K562 treated with DMSO at 1 percent for 12 hours (cell line): ENCODE results near the gene TMEM129. TPM values are rescaled to one million over a fixed set of nuclear protein-coding genes. Genes with fewer than 3 reads are reported as not detected.

Experiments
- total RNA-seq: library from RNA; unstranded; fragments of 300-600 nt; gene quantifications from 2 replicates; pipeline ENCODE4 v1.2.3, GENCODE V29; 2022; ENCODE audit not compliant: insufficient read depth

TMEM129 gene, protein sequence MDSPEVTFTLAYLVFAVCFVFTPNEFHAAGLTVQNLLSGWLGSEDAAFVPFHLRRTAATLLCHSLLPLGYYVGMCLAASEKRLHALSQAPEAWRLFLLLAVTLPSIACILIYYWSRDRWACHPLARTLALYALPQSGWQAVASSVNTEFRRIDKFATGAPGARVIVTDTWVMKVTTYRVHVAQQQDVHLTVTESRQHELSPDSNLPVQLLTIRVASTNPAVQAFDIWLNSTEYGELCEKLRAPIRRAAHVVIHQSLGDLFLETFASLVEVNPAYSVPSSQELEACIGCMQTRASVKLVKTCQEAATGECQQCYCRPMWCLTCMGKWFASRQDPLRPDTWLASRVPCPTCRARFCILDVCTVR
- 38.7 and 50.1 TPM in 2 replicates for total RNA-seq

DNA sequence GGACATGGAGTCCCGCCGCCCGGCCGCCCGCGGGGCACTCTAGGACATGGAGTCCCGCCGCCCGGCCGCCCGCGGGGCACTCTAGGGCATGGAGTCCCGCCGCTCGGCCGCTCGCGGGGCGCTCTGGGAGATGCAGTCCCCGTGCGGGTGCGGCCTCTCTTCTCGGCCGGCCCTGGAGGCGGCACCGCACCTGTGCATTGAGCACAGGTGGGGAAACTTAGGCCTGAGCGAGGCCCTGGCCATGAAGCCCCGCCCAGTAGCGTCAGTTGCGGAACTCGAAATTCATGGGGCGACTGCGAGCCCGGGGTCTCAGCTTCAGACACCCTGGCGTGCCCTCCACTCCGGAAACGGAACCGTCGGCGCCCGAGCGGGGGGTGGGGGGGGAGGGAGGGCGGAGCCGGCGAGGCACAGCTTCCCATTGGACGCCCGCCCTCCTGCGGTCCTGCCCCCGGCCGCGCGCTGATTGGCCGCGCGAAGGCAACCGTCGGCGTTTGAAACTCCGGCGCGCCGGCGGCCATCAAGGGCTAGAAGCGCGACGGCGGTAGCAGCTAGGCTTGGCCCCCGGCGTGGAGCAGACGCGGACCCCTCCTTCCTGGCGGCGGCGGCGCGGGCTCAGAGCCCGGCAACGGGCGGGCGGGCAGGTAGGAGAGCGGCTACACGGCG lies at the start of gene TMEM129, which contains the start of gene TACC3:
TMEM129 (minus strand) TSS at position 321 of the 663 bp plus-strand sequence. CDS start 486 bp downstream, outside the sequence.
TACC3 (plus strand) TSS at position 519 of the 663 bp plus-strand sequence. CDS start 1,901 bp downstream, outside the sequence.

DNA sequence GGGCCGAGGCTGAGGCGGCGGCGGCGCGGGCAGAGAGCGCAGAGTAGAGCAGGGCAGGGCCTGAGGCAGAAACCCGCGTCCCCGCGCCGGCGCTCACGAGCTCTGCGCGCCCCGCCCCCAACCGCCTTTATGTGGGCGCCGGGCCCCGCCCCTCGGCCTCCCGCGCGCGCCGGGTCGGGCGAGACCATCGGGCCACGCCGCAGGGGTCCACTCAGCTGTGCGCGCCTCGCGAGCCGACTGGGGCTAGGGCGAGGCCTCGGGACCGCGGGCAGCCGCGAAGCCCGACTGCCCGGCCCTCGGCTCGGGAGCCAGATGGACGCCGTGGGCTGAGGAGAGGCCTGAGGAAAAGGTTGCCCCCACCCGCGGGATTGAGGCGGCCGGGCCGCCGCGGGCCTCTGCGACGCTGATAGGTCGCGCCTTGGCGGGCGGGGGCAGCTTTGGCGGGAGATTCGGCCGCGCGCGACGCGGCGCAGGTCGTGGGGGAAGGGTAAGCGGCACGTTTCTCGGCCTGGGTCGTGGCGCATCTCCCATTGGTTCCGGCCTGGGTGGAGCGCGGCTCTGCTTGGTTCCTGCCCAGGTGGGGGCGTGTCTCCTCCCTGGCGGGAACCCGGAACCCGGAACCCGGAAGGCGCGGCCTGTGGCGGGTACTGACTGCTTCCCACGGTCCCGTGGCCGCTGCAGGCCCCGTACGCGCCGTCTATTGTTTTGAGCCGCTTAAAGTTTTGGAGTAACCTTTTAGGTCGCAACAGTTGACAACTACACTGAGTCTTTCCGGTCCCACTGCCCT lies 8.7 kb downstream of the TMEM129 start, which contains the start of gene SLBP:
SLBP (minus strand) TSS at position 104 of the 787 bp plus-strand sequence. CDS start 131 bp downstream, outside the sequence.

DNA sequence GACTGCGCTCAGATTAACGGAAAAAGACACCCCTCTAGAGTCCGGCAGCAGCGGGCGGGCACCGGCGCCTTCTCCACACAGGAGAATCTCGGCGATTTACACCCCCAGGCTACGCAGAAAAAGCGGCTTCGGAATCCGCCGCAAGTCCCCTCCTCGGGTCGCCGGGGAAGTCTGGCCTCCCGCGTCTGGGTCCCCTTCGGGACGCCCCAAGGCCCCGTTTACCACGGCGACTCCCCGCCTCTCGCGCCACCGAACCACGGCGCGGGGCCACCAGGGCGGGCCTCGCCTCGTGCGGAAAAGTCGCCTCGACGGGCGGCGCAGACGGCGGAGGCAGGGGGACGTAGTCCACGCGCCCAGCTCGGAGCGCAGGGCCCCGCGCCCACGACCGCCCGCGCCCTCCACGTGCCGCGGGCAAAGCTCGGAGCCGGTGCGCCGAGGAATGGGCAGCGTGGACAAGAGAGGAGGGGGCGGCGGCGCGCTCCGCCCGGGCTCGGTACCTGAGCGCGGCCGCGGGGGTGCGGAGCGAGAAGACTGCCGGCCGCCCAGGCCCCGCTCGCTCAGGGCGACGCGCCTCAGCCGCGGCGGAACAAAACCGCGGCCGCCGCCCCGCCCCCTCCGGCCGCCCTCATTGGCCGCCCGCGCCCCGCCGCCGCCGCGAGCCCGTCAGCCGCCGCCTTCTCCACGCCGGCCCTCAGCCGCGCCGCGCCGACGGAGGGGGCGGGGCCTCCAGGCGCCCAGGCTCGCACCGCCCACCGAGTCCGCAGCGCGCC lies 37.2 kb downstream of the TMEM129 start, which contains the start of gene FAM53A:
FAM53A (minus strand) TSS at position 578 of the 770 bp plus-strand sequence. CDS start 15,572 bp downstream, outside the sequence.

Other genes with a start within 250 kb of the TMEM129 start
- 1.1 and 1.4 TPM in 2 replicates for gene FAM53A, start 37.0 kb downstream of the TMEM129 start, total RNA-seq
- gene SLBP, start 9.0 kb downstream of the TMEM129 start, total RNA-seq, result 80.5 and 137 TPM in 2 replicates
- 91.2 and 115 TPM in 2 replicates for gene TACC3, start 198 bp upstream of the TMEM129 start, total RNA-seq
- gene FGFR3, start 72.0 kb upstream of the TMEM129 start, total RNA-seq, result 5.9 and 13.7 TPM in 2 replicates
- gene LETM1, start 134.8 kb upstream of the TMEM129 start, total RNA-seq, result 16.2 and 27.9 TPM in 2 replicates
- 22.8 and 69.6 TPM in 2 replicates for gene NSD2, start 150.1 kb upstream of the TMEM129 start, total RNA-seq